NT2/D1 (cell line): Measurements from ENCODE around the gene ABHD12.
"Not testable (repeated sequence)": the region's sequence is repeated elsewhere in the genome, so short reads cannot be mapped to it uniquely, and the experiment has no call there.

Experiments used
- DNase-seq: peaks from one replicate; pipeline ENCODE4 v3.0.0-alpha.2; 2011; ENCODE audit warnings: low read depth, low spot score
- H3K27me3 ChIP-seq: 2 replicates; pipeline ENCODE4 v1.6.0; 2011; ENCODE audit warnings: mild to moderate bottlenecking; ENCODE audit not compliant: insufficient read length, insufficient read depth
- H3K36me3 ChIP-seq: 2 replicates; pipeline ENCODE4 v1.6.1; 2011; ENCODE audit warnings: mild to moderate bottlenecking, low read length, mixed read lengths; ENCODE audit not compliant: insufficient read depth, insufficient read length
- H3K4me1 ChIP-seq: 2 replicates; pipeline ENCODE4 v1.5.1; 2011; ENCODE audit not compliant: insufficient read depth, insufficient read length
- H3K4me3 ChIP-seq: 2 replicates; pipeline ENCODE4 v1.5.1; 2011; ENCODE audit warnings: low read depth; ENCODE audit not compliant: insufficient read length
- H3K9ac ChIP-seq: 2 replicates; pipeline ENCODE4 v1.6.0; 2011; ENCODE audit warnings: low read depth; ENCODE audit not compliant: insufficient read length
- H3K9me3 ChIP-seq: 2 replicates; pipeline ENCODE4 v1.5.1; 2011; ENCODE audit warnings: mild to moderate bottlenecking, low read length; ENCODE audit not compliant: insufficient read depth
- SUZ12 ChIP-seq: IDR thresholded peaks from 2 replicates; pipeline ENCODE4 v1.6.1; 2011; ENCODE audit not compliant: insufficient read length, insufficient read depth; ENCODE audit errors: extremely low read depth
- YY1 ChIP-seq: IDR thresholded peaks from 2 replicates; pipeline ENCODE4 v1.6.1; 2011; ENCODE audit not compliant: insufficient read length, insufficient read depth
- ZNF274 ChIP-seq: IDR thresholded peaks from 2 replicates; pipeline ENCODE4 v1.6.1; 2011; ENCODE audit warnings: mild to moderate bottlenecking, low read depth, low read length

Gene ABHD12

GRCh38 chr20:25271486-25272222 lies 119.0 kb downstream of the ABHD12 start:
- no peak for DNase-seq
- no peak for TF ChIP-seq YY1
- no peak for TF ChIP-seq ZNF274
- TF ChIP-seq SUZ12, result no peak
- peaks cover 72% of the 10 kb centered on the region for H3K36me3 ChIP-seq
- peaks cover 5% of the 10 kb centered on the region for H3K4me1 ChIP-seq
- H3K9ac ChIP-seq, result no peak overlapping the region
- no peaks in the 10 kb centered on the region for H3K27me3 ChIP-seq
- H3K9me3 ChIP-seq, result no peaks in the 10 kb centered on the region
- no peak overlapping the region for H3K4me3 ChIP-seq

- no peak for DNase-seq
- Histone ChIP-seq H3K9me3 (no peaks in the 10 kb centered on the region), H3K27me3 (no peaks in the 10 kb centered on the region), H3K4me1 (peaks cover 5% of the 10 kb centered on the region), H3K4me3 (no peak overlapping the region), H3K36me3 (peaks cover 65% of the 10 kb centered on the region), H3K9ac (no peak overlapping the region)
- TF ChIP-seq ZNF274, result no peak
- TF ChIP-seq SUZ12, result no peak
- no peak for TF ChIP-seq YY1
Measured at GRCh38 chr20:25270829-25271251, 119.8 kb downstream of the ABHD12 start.

DNA sequence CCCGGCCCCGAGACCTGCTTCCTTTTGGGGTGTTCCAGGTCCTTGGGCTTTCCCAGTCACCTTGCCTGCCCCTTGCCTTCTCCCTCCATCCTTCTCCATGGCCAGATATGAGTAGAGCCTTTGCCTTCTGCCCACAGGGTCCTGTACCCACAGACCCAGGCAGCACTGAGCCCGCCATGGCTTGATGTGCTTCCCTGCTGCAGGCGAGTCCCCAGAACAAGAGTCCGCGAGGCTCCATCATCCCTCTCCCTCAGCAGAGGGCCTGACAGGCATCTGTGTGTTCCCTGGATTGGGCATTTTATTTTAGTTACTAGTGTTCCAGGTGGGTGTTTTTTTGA lies 120.8 kb downstream of the ABHD12 start:
- Histone ChIP-seq H3K9me3 (no peaks in the 10 kb centered on the region), H3K9ac (no peak overlapping the region), H3K4me1 (peaks cover 5% of the 10 kb centered on the region), H3K36me3 (peaks cover 55% of the 10 kb centered on the region), H3K4me3 (no peak overlapping the region), H3K27me3 (no peaks in the 10 kb centered on the region)
- no peak for DNase-seq
- TF ChIP-seq SUZ12, result no peak
- TF ChIP-seq YY1, result no peak
- no peak for TF ChIP-seq ZNF274

DNA sequence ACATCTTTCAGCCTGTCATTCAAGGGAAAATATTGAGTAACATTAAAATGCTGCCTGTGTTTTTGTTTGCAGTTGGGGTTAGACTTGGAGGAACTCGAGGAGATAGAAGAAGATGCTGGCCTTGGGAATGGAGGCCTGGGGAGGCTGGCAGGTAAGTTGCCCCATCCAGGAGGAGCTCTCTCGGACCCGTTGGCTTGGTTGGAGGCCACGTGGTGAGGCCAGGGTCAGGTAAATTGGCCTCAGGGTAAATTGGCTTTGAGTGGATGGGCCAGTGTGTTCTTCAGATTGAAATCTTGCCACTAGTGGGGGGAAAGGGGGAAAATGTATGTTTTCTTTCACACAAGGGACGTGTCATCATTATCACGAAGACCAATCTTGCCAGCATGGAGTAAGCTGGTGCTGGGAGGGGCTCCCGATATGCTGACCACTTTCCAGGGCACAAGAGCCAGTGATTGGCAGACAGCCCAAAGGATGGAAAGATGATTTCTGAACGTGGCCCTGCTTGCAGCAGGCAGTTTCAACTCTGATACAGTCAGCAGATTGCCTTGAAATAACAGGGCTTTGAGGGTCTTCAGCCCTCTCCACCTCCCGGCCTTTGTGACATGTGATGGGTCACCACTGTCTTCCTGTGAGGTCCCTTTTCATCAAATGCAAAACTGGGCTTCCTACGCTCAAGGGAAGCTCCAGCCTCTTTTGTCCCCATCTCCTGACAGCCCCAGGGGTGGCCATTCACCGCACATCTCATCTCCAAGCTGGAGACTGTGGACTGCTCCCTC lies 121.4 kb downstream of the ABHD12 start:
- H3K36me3 ChIP-seq, result peaks cover 49% of the 10 kb centered on the region
- TF ChIP-seq SUZ12 (no peak), ZNF274 (no peak), YY1 (no peak)
- DNase-seq, result no peak

DNA sequence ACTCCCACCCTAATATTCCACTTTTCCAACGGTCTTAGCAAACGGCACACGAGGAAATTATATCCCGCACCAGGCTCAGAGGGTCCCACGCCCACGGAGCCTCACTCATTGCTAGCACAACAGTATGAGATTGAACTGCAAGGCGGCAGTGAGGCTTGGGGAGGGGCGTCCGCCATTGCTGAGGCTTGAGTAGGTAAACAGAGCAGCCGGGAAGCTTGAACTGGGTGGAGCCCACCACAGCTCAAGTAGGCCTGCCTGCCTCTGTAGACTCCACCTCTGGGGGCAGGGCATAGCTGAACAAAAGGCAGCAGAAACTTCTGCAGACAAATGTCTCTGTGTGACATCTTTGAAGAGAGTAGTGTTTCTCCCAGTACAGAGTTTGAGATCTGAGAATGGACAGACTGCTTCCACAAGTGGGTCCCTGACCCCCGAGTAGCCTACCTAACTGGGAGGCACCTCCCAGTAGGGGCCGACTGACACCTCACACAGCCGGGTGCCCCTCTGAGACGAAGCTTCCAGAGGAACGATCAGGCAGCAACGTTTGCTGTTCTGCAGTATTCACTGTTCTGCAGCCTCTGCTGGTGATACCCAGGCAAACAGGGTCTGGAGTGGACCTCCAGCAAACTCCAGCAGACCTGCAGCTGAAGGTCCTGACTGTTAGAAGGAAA lies 129.7 kb downstream of the ABHD12 start:
- DNase-seq, H3K27me3 ChIP-seq, H3K4me3 ChIP-seq, H3K4me1 ChIP-seq, H3K9ac ChIP-seq: not testable (repeated sequence)
- Histone ChIP-seq H3K9me3 (peaks cover 14% of the 10 kb centered on the region; the same call in 1 of the 2 replicates), H3K36me3 (peaks cover 45% of the 10 kb centered on the region)

More for the DNA sequence above, 121.4 kb downstream of the ABHD12 start:
- Histone ChIP-seq H3K4me3 (no peak overlapping the region), H3K9me3 (no peaks in the 10 kb centered on the region), H3K27me3 (no peaks in the 10 kb centered on the region), H3K9ac (no peak overlapping the region), H3K4me1 (peaks cover 5% of the 10 kb centered on the region)

- H3K4me3 ChIP-seq, result no peak overlapping the region
- H3K27me3 ChIP-seq, result no peaks in the 10 kb centered on the region
- TF ChIP-seq ZNF274, result no peak
- TF ChIP-seq SUZ12, result no peak
- no peak for TF ChIP-seq YY1
- peaks cover 3% of the 10 kb centered on the region for H3K4me1 ChIP-seq
- H3K36me3 ChIP-seq, result peaks cover 53% of the 10 kb centered on the region
- H3K9ac ChIP-seq, result no peak overlapping the region
- peaks cover 14% of the 10 kb centered on the region; the same call in 1 of the 2 replicates for H3K9me3 ChIP-seq
- DNase-seq, result no peak
Measured at GRCh38 chr20:25259788-25260254, 130.8 kb downstream of the ABHD12 start.

GRCh38 chr20:25259358-25259757 lies 131.3 kb downstream of the ABHD12 start:
- Histone ChIP-seq H3K4me1 (peaks cover 3% of the 10 kb centered on the region), H3K4me3 (no peak overlapping the region), H3K9me3 (peaks cover 14% of the 10 kb centered on the region; the same call in 1 of the 2 replicates), H3K27me3 (no peaks in the 10 kb centered on the region), H3K36me3 (peaks cover 57% of the 10 kb centered on the region), H3K9ac (no peak overlapping the region)
- DNase-seq, result no peak
- TF ChIP-seq SUZ12 (no peak), ZNF274 (no peak), YY1 (no peak)
